ENCODE measurements around the gene EFCAB12. TPM values are rescaled to one million over a fixed set of nuclear protein-coding genes. Genes with fewer than 3 reads are reported as not detected.

EFCAB12 gene
- 0.67 to 1.3 TPM (median 1.1 TPM) in 5 replicates for total RNA-seq (2022; extraction: Qiagen RNA extraction)

DNA sequence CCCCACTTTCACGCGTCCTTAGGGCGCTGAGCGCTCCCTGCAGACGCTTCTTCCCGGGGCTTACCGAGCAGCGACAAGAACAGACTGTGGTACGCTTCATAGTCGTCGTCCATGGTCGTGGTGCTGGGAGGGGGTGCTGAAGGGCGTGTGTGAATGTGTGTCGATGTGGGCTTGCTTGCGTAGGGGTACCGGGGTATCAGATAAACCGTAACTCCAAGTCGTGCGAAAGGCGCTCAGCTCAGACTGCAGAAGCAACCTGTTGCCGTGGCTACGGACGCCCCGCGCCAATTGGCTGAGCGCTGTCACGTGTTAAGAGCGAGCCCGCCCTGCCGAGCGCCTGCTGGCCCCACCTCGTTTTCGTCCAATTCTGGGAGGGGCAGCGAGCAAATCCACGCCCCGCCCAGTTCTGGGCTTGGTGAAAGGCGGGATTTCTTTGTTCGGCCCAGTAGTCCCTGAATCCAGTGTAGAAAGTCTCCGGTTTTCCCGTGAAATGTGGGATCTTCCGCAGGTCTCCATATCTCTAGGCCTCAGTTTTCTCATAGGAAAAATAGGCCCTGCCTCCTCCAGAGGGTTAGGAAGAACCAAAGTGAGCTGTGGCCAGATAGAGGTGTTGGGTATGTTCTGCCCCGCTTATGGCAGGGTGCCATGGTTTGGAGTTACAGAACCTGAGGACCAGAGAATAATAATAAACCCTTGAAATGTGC, at the start of gene EFCAB12:
EFCAB12 (minus strand) TSS at position 261 of the 704 bp plus-strand sequence; CDS start at position 113, 148 bp downstream.

DNA sequence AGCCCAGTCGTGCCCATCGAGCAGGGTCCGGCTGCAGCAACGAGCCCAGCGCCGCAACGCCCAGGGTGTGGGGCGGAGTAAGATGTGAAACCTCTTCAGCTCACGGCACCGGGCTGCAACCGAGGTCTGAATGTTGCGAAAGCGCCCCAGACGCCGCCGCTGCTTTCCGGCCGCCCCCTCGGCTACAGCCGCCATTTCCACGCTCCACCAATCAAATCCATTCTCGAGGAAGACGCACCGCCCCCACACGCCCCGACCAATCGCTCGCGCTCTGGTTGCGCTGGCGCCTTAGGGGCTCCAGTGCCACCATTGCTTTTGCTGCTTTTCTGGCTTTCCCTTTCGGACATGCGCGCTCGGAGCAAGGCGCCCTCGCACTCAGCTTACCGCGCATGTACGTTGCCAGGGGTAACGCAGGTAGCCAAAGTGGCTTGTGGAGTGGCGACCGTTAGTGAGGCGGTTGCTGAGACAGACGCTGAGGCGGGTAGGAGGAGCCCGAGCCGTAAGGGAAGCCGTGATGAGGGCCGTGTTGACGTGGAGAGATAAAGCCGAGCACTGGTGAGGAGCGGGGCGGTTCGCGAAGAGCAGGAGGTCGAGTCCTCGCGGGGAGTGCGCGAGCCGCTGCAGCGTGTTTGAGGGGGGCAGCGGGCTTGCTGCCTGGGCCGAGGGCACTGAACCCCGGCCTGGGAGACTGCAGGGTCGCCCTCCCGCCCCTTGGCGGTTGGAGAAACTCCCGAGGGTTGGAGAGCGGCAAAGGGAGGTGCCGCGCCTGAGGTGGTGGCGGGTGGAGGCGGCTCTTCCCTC, 11.6 kb upstream of the EFCAB12 start, which contains the start of the genes IFT122 and MBD4:
IFT122 (plus strand) TSS at position 408 of the 801 bp plus-strand sequence; CDS start at position 515, 107 bp downstream.
MBD4 (minus strand) TSS at position 132 of the 801 bp plus-strand sequence; CDS start at position 17, 115 bp downstream.

Other genes with a start within 250 kb of the EFCAB12 start
- 341 to 355 TPM (median 353 TPM) in 5 replicates for gene CNBP, start 244.7 kb downstream of the EFCAB12 start, total RNA-seq (2022; extraction: Qiagen RNA extraction)
- 74.9 to 95.8 TPM (median 83.2 TPM) in 5 replicates for gene COPG1, start 179.0 kb downstream of the EFCAB12 start, total RNA-seq (2022; extraction: Qiagen RNA extraction)
- gene HMCES, start 149.8 kb downstream of the EFCAB12 start, total RNA-seq (2022; extraction: Qiagen RNA extraction): 32.3 to 41.9 TPM (median 36.8 TPM) in 5 replicates
- 17.3 to 23.3 TPM (median 19.2 TPM) in 5 replicates for gene MBD4, start 11.3 kb upstream of the EFCAB12 start, total RNA-seq (2022; extraction: Qiagen RNA extraction)
- 8.6 to 13.5 TPM (median 12.0 TPM) in 5 replicates for gene IFT122, start 11.6 kb upstream of the EFCAB12 start, total RNA-seq (2022; extraction: Qiagen RNA extraction)
- gene RHO, start 100.0 kb upstream of the EFCAB12 start, total RNA-seq (2022; extraction: Qiagen RNA extraction): not detected in 5 replicates
- gene H1-8, start 114.5 kb upstream of the EFCAB12 start, total RNA-seq (2022; extraction: Qiagen RNA extraction): not detected in 5 replicates
- 81.9 to 121 TPM (median 103 TPM) in 5 replicates for gene PLXND1, start 178.0 kb upstream of the EFCAB12 start, total RNA-seq (2022; extraction: Qiagen RNA extraction)

All from A549 treated with dexamethasone at 1 μM for 4 hours (cell line).